ENCODE results near the gene MBOAT1.

Gene MBOAT1, protein sequence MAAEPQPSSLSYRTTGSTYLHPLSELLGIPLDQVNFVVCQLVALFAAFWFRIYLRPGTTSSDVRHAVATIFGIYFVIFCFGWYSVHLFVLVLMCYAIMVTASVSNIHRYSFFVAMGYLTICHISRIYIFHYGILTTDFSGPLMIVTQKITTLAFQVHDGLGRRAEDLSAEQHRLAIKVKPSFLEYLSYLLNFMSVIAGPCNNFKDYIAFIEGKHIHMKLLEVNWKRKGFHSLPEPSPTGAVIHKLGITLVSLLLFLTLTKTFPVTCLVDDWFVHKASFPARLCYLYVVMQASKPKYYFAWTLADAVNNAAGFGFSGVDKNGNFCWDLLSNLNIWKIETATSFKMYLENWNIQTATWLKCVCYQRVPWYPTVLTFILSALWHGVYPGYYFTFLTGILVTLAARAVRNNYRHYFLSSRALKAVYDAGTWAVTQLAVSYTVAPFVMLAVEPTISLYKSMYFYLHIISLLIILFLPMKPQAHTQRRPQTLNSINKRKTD

DNA sequence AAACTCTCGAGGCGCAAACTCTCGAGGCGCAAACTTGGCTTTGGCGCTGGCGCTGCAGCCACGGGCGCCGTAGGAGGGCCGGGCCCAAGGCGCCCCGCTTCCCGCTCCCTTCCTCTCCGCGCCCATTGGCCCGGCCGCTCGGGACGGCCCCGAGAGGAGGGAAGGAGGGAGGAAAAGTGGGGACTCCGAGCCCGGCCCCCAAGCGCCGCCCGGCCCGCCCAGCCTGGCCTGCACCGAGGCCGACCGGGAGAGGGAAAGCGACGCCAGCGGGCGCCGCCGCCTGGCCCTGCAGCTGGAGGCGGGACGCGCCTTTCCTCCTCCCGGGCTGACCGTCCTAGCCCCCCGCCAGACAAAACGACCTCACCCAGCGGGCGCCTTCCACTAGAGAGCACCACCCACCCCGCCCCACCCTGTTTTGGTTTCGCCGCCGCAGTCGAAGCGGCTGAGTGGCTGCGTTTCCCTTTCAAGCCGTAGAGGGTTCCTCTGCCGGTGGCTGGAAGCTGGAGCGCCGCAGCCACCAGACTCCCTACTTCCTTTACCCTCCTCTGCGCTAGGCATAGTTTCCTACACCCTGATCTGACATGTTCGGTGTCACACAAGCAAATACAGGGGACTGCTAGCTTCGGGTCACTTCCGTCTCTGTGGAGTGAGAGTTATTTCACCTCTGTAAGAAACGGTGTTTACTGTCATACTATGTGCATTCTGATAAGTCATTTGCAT lies at the start of gene MBOAT1:
TSS of gene MBOAT1 (minus strand) at position 78 of the 720 bp plus-strand sequence. CDS start 235 bp downstream, outside the sequence.
- TF ChIP-seq, protein P1, sequence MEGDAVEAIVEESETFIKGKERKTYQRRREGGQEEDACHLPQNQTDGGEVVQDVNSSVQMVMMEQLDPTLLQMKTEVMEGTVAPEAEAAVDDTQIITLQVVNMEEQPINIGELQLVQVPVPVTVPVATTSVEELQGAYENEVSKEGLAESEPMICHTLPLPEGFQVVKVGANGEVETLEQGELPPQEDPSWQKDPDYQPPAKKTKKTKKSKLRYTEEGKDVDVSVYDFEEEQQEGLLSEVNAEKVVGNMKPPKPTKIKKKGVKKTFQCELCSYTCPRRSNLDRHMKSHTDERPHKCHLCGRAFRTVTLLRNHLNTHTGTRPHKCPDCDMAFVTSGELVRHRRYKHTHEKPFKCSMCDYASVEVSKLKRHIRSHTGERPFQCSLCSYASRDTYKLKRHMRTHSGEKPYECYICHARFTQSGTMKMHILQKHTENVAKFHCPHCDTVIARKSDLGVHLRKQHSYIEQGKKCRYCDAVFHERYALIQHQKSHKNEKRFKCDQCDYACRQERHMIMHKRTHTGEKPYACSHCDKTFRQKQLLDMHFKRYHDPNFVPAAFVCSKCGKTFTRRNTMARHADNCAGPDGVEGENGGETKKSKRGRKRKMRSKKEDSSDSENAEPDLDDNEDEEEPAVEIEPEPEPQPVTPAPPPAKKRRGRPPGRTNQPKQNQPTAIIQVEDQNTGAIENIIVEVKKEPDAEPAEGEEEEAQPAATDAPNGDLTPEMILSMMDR (IDR thresholded peaks at IDR 0.05; ENCODE audit: extremely low read depth, missing control alignments), result no peak
- peak; percentile 85 for DNase-seq (ENCODE audit: low spot score)

DNA sequence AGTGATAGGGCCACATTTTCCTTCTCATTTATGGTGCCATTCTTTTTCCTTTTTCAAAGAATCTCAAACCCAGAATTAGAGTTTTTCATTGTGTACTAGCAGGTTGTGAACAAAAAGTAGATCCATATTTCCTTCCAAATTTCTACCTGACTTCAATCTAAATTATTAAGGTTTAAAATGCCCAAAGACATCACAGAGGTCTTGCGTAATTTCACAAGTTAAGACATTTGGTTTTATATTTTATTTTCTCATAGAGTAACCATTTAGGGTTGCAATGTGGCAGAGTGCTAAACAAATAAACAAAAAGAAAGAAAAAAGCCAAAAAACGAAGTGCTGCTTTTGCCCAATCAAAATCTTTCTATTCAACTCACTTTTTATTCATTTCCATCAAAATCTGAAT lies 49.4 kb upstream of the MBOAT1 start:
- DNase-seq (ENCODE audit: low spot score), result no peak
- TF ChIP-seq, protein P1 (IDR thresholded peaks at IDR 0.05; ENCODE audit: extremely low read depth, missing control alignments), result no peak

DNA sequence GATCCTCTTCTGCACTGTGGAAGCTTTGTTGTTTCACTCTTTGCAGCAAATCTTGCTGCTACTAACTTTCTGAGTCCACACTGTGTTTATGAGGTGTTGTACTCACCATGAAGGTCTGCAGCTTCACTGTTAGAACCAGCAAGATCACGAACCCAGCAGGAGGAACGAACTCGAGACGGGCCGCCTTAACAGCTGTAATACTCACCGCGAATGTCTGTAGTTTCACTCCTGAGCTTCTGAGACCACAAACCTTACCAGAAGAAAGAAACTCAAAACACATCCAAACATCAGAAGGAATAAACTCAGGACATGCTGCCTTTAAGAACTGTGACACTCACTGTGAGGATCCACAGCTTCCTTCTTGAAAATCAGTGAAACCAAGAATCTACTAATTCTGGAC lies 48.1 kb upstream of the MBOAT1 start:
- no peak for DNase-seq (ENCODE audit: low spot score)
- TF ChIP-seq, protein P1 (IDR thresholded peaks at IDR 0.05; ENCODE audit: extremely low read depth, missing control alignments), result no peak

DNA sequence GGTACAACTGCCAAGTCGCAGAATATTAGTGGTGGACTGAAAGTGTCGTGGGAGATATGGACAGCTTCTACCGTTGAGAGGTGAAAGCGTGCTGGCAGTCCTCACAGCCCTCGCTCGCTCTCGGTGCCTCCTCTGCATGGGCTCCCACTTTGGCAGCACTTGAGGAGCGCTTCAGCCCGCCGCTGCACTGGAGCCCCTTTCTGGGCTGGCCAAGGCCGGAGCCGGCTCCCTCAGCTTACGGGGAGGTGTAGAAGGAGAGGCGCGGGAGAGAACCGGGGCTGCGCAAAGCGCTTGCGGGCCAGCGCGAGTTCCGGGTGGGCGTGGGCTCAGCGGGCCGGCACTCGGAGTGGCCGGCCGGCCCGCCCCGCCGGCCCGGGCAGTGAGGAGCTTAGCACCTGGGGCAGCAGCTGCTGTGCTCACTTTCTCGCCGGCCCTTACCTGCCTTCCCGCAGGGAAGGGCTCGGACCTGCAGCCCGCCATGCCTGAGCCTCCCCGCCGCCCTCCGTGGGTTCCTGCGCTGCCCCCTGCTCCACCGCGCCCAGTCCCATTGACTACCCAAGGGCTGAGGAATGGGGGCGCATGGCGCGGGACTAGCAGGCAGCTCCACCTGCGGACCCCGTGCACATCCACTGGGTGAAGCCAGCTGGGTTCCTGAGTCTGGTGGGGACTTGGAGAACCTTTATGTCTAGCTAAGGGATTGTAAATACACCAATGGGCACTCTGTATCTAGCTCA lies 47.2 kb upstream of the MBOAT1 start:
- no peak for DNase-seq (ENCODE audit: low spot score)
- TF ChIP-seq, protein P1 (IDR thresholded peaks at IDR 0.05; ENCODE audit: extremely low read depth, missing control alignments), result no peak

DNA sequence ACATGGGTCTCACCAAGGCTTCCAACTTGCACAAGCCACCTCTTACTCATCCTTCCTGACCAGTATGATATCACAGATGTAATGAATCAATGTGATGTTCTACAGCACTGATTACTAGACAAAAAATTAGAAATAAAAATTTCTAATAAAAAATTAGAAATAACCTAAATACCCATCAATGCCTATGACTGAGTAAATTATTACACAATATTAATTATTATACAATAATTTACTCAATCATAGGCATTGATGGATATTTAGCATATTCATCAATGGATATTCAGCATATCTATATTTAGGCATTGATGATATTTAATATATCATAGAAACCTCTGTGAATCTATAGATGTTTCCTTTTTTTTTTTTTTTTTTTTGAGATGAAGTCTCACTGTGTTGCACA lies 43.2 kb upstream of the MBOAT1 start:
- TF ChIP-seq, protein P1 (IDR thresholded peaks at IDR 0.05; ENCODE audit: extremely low read depth, missing control alignments), result no peak

DNA sequence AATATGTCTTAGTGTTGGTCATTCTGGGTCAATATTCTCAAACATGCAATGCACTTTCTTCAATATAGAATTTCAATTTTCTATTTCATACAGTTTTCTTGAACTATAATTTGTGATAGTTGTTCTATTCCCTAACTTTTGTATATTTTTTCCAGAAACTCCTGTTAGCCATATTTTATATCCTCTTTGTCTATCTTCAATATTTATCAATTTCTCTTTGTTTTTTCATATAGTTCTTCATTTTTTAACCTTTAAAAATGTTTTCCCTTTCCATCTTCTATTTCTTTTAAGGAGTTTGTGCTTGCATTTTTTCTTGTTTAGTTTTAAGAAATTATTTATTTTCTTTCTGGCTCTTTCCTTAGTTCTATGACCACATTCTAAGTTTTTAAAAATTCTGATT lies 42.0 kb upstream of the MBOAT1 start:
- DNase-seq (ENCODE audit: low spot score), result no peak
- TF ChIP-seq, protein P1 (IDR thresholded peaks at IDR 0.05; ENCODE audit: extremely low read depth, missing control alignments), result no peak

More for the DNA sequence above, 43.2 kb upstream of the MBOAT1 start:
- no peak for DNase-seq (ENCODE audit: low spot score)
